OCI-LY7 (cell line): ENCODE data around the gene LRRC4. TPM values are rescaled to one million over a fixed set of nuclear protein-coding genes. Genes with fewer than 3 reads are reported as not detected.

Source experiments
- BruUV-seq: library from RNA; stranded (reverse); fragments of 400-500 nt; replicated peaks from 2 replicates; lab custom pipeline; 2021; lab: Mats Ljungman, UMichigan
- CTCF ChIA-PET: fragments of 300-600 bp; sonication (Branson Sonifier 250); formaldehyde crosslinking; loops from one replicate; lab custom pipeline; 2022; ENCODE audit warnings: antibody characterized with exemption; ENCODE audit not compliant: unreplicated experiment; lab: Charles Lee
- POLR2A ChIA-PET: fragments of 300-600 bp; sonication (Branson Sonifier 250); formaldehyde crosslinking; loops from one replicate; lab custom pipeline; 2022; ENCODE audit warnings: antibody characterized with exemption; lab: Charles Lee
- DNase-seq: peaks from one replicate; pipeline ENCODE4 v3.0.0-alpha.2; 2015; ENCODE audit warnings: low spot score
- H2AFZ ChIP-seq: fragments of 200-600 bp; sonication (generic), shearing (Covaris generic); 2 replicates; pipeline ENCODE4 v1.6.1; 2014; ENCODE audit warnings: mild to moderate bottlenecking, antibody characterized with exemption, low read length, moderate library complexity
- H3K27ac ChIP-seq: fragments of 200-600 bp; sonication (generic); 2 replicates; pipeline ENCODE4 v1.5.1; 2014; ENCODE audit warnings: mixed run types, low read depth, mild to moderate bottlenecking, moderate library complexity, low read length, inconsistent platforms; ENCODE audit not compliant: poor library complexity, severe bottlenecking
- H3K36me3 ChIP-seq: fragments of 200-600 bp; sonication (generic); 2 replicates; pipeline ENCODE4 v1.6.1; 2014; ENCODE audit warnings: mild to moderate bottlenecking, antibody characterized with exemption, low read length, moderate library complexity, mixed read lengths; ENCODE audit not compliant: insufficient read depth
- H3K4me1 ChIP-seq: fragments of 200-600 bp; sonication (generic); 2 replicates; pipeline ENCODE4 v1.5.1; 2014; ENCODE audit warnings: mild to moderate bottlenecking, low read length; ENCODE audit not compliant: insufficient read depth, poor library complexity, severe bottlenecking
- H3K4me2 ChIP-seq: fragments of 200-600 bp; sonication (generic); 2 replicates; pipeline ENCODE4 v1.6.1; 2014; ENCODE audit warnings: mild to moderate bottlenecking, low read length
- H3K4me3 ChIP-seq: fragments of 200-600 bp; sonication (generic); 2 replicates; pipeline ENCODE4 v1.5.1; 2014; ENCODE audit warnings: mild to moderate bottlenecking, low read depth, low read length; ENCODE audit not compliant: poor library complexity, severe bottlenecking
- H3K79me2 ChIP-seq: fragments of 200-600 bp; sonication (generic); 2 replicates; pipeline ENCODE4 v1.6.1; 2016; ENCODE audit warnings: low read depth, mild to moderate bottlenecking, low read length, moderate library complexity, mixed read lengths; ENCODE audit not compliant: insufficient read depth
- H3K9me2 ChIP-seq: fragments of 200-600 bp; sonication (generic); 2 replicates; pipeline ENCODE4 v1.6.1; 2016; ENCODE audit warnings: mild to moderate bottlenecking, low read length, mixed read lengths; ENCODE audit not compliant: insufficient read depth
- H3K9me3 ChIP-seq: fragments of 200-600 bp; sonication (generic); 2 replicates; pipeline ENCODE4 v1.6.1; 2014; ENCODE audit warnings: mild to moderate bottlenecking, mixed run types, low read length, mixed read lengths
- H4K20me1 ChIP-seq: fragments of 200-600 bp; sonication (generic); 2 replicates; pipeline ENCODE4 v1.6.1; 2014; ENCODE audit warnings: mild to moderate bottlenecking, antibody characterized with exemption, low read length, moderate library complexity, mixed read lengths; ENCODE audit not compliant: insufficient read depth
- CTCF ChIP-seq: fragments of 200-600 bp; sonication (generic); conservative IDR thresholded peaks from 2 replicates; pipeline ENCODE4 v1.5.1; 2014; ENCODE audit warnings: mild to moderate bottlenecking, antibody characterized with exemption, low read length, moderate library complexity, mixed read lengths
- EZH2phosphoT487 ChIP-seq: fragments of 200-600 bp; sonication (generic); IDR thresholded peaks from 2 replicates; pipeline ENCODE4 v1.6.1; 2018; ENCODE audit warnings: low read depth, borderline replicate concordance, mild to moderate bottlenecking, mixed run types, antibody characterized with exemption, low read length, moderate library complexity, mixed read lengths
- intact Hi-C: fragments of 100-400 bp; cut with micrococcal nuclease; formaldehyde crosslinking; loops from one replicate; pipeline ENCODE4 v1.10.0; 2022; ENCODE audit not compliant: unreplicated experiment
- total RNA-seq, 2 experiments: library from RNA; depleted of rRNA in 1 of 2; stranded (reverse); fragments of >200 nt in 1 of 2; shearing (Covaris generic) in 1 of 2; gene quantifications; 2 replicates each; pipeline ENCODE4 v1.2.3, GENCODE V29; 2014 to 2022

Gene LRRC4
- total RNA-seq, 2 experiments from 2014 or later, result not detected

GRCh38 chr7:128032605-128033235, 1.5 kb upstream of the LRRC4 start:
- BruUV-seq, result no TSS peak
- TF ChIP-seq EZH2phosphoT487 (no peak), CTCF (no peak)
- no peak overlapping the region for H3K4me3 ChIP-seq
- H3K36me3 ChIP-seq, result peaks cover 11% of the 10 kb centered on the region
- H3K4me1 ChIP-seq, result no peaks in the 10 kb centered on the region
- ChIA-PET CTCF (no interaction called here), POLR2A (no interaction called here)
- no peaks in the 10 kb centered on the region for H3K9me3 ChIP-seq
- H2AFZ ChIP-seq, result no peak overlapping the region
- H3K79me2 ChIP-seq, result no peaks in the 10 kb centered on the region
- peak overlapping the region; percentile 65; the same call in 1 of the 2 replicates for H3K4me2 ChIP-seq
- H3K9me2 ChIP-seq, result no peaks in the 10 kb centered on the region
- peaks cover 21% of the 10 kb centered on the region for H4K20me1 ChIP-seq
- DNase-seq, result no peak
- no peak overlapping the region for H3K27ac ChIP-seq
- intact Hi-C loops, result no loop called here

- no peaks in the 10 kb centered on the region for H3K9me2 ChIP-seq
- H3K27ac ChIP-seq, result no peak overlapping the region
- CTCF ChIA-PET, result no interaction called here
- no peaks in the 10 kb centered on the region for H3K79me2 ChIP-seq
- peaks cover 11% of the 10 kb centered on the region for H3K36me3 ChIP-seq
- POLR2A ChIA-PET, result no interaction called here
- peak overlapping the region; percentile 32 for H3K4me3 ChIP-seq
- H4K20me1 ChIP-seq, result peaks cover 21% of the 10 kb centered on the region
- H3K9me3 ChIP-seq, result no peaks in the 10 kb centered on the region
- BruUV-seq, result no TSS peak
- intact Hi-C loops, result no loop called here
- TF ChIP-seq CTCF (no peak), EZH2phosphoT487 (no peak)
- H2AFZ ChIP-seq, result no peak overlapping the region
- peak; percentile 48 for DNase-seq
- H3K4me1 ChIP-seq, result no peaks in the 10 kb centered on the region
- peak overlapping the region; percentile 65; the same call in 1 of the 2 replicates for H3K4me2 ChIP-seq
These were observed 816 bp upstream of the LRRC4 start for GRCh38 chr7:128031901-128032604.

GRCh38 chr7:128030263-128030653, 979 bp downstream of the LRRC4 start:
- ChIA-PET CTCF (no interaction called here), POLR2A (interaction anchor here (1.3 kb wide), 1 partner anchor 74 kb away, joined by 3 read pairs; no protein-coding TSS in a partner anchor)

More at GRCh38 chr7:128030263-128030653, 979 bp downstream of the LRRC4 start:
- Histone ChIP-seq H3K36me3 (peaks cover 11% of the 10 kb centered on the region), H3K4me3 (no peak overlapping the region), H3K4me2 (no peak overlapping the region), H4K20me1 (peaks cover 11% of the 10 kb centered on the region), H3K27ac (no peak overlapping the region), H3K79me2 (no peaks in the 10 kb centered on the region), H2AFZ (no peak overlapping the region), H3K9me2 (no peaks in the 10 kb centered on the region), H3K9me3 (no peaks in the 10 kb centered on the region), H3K4me1 (no peaks in the 10 kb centered on the region)
- no peak for DNase-seq
- intact Hi-C loops, result no loop called here
- no TSS peak for BruUV-seq
- TF ChIP-seq EZH2phosphoT487 (no peak), CTCF (no peak)
